GM19438 (cell line): Measurements from ENCODE around the gene CTDP1.
"Not testable (repeated sequence)": the region's sequence is repeated elsewhere in the genome, so short reads cannot be mapped to it uniquely, and the experiment has no call there.

Source experiments
- ATAC-seq: cut with Tn5 transposase; IDR thresholded peaks from one replicate; pipeline ENCODE4 v1.9.1; 2021; ENCODE audit warnings: low read depth; ENCODE audit not compliant: unreplicated experiment

The CTDP1 gene

GRCh38 chr18:79736846-79737245, 57.2 kb downstream of the CTDP1 start:
- ATAC-seq, result no peak

GRCh38 chr18:79737426-79737825, 57.8 kb downstream of the CTDP1 start:
- ATAC-seq, result no peak

- no peak for ATAC-seq
These were observed 58.4 kb downstream of the CTDP1 start for GRCh38 chr18:79738041-79738461.

GRCh38 chr18:79738581-79739439, 59.2 kb downstream of the CTDP1 start:
- ATAC-seq, result no peak

DNA sequence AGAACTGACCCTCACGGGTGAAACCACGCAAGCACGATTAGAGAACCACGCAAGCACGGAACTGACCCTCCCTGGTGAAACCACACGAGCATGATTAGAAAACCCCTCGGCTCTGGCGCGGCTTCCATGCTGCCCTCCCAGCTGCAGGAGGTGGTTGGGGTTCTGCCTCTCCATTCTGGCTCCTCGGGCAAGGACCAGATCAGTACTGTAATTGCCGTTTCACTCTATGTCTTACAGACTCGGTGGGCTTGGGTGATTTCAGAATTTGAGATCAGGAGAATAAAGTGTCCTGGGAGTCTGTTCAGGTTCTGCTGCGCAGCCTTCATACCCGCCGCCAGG, 59.8 kb downstream of the CTDP1 start:
- ATAC-seq, result no peak

DNA sequence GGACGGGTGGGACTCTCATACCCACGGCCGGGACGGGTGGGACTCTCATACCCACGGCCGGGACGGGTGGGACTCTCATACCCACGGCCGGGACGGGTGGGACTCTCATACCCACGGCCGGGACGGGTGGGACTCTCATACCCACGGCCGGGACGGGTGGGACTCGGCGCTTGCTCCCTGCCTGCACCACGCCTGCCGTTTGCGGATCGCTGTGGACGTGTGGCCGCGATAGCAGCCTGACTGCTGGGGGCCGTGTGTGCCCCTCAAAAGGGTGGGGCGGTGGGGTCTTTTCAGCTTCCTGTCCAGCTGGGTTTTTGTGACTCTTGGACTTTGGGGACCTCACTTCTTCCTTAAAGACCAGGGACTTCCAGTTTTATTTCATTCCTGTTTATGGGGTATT, 60.4 kb downstream of the CTDP1 start:
- ATAC-seq, result not testable (repeated sequence)

DNA sequence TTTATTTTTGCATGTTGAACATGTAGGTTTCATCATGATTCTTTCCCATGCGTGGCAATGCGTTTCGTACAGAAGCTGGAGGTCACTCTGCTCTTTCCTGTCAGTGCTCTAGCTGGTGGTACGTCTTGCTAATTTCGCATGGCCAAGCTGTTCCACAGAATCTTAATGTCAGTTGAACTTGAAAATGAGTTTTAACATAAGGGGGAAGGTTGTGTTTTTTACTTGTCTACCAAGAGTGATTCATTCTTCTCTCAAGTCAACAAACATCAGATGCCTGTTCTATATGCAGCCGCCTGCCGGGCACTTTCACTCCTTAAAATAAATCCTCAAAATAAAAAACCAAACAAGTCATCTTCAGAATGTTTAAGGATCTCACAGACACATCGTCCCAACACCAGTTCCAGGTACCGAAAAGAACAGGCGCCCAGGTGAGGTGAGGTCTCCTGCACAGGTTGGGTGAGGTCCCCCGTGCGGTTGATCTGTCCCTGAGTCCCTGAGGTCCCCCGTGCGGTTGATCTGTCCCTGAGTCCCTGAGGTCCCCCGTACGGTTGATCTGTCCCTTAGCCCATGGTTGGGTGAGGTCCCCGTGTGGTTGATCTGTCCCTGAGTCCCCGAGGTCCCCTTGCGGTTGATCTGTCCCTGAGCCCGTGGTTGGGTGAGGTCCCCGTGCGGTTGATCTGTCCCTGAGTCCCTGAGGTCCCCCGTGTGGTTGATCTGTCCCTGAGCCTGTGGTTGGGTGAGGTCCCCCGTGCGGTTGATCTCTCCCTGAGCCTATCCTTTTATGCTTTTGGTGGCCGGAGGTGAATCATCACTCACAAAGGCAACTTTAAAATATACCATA, 61.1 kb downstream of the CTDP1 start:
- ATAC-seq, result no peak

- ATAC-seq, result no peak
These were observed 61.7 kb downstream of the CTDP1 start for GRCh38 chr18:79741362-79741700.

DNA sequence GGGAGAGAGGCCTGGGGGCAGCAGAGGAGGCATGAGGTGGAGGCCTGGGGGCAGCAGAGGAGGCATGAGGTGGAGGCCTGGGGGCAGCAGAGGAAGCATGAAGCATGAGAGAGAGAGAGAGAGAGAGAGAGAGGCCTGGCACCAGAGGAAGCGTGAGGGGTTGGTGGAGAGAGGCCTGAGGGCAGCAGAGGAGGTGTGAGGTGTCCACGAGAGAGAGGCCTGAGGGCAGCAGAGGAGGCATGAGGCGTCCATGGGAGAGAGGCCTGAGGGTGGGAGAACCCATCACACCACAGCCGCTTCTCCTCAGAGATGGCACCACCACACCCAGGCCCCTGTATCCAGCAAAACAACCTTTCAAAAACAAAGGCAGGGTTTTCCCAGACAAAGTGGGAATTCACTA, 62.5 kb downstream of the CTDP1 start:
- ATAC-seq, result no peak

DNA sequence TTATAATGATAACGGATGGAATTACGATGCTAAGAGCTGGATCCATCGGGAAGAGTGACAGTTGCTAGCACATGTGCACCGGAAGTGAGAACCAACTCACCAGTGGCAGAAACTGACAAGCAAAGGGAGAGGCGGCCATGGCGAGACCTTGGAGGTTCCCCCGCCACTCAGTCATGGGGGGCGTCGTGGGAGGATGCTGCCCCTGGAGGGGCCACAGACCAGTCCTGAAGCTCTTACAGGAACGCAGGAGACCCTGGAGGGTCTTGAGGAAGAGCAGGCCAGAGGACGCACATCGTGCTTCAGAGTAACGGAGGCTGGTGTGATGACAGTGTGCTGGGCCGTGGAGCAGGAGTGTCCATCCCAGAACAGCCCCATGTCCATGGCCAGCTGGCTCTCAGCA, 65.0 kb downstream of the CTDP1 start:
- ATAC-seq, result no peak

DNA sequence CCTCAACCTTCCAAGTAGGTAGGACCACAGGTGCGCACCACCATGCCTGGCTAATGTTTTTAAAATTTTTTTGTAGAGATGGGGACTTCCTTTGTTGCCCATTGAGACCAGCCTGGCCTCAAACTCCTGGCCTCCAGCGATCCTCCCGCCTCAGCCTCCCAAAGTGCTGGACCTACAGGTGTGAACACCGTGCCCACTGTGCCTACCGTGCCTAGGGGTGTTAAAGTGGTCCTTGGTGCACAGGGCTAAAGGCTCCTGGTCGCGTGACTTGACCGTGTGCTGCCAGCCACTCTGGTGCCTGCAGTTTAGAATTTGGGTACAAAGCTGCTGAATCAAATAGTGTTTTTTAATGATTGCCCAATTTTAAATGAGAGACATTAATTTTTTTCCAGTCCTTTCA, 67.1 kb downstream of the CTDP1 start:
- ATAC-seq, result no peak

GRCh38 chr18:79747156-79747845, 67.7 kb downstream of the CTDP1 start:
- no peak for ATAC-seq

GRCh38 chr18:79748321-79749180, 68.9 kb downstream of the CTDP1 start:
- ATAC-seq, result no peak

DNA sequence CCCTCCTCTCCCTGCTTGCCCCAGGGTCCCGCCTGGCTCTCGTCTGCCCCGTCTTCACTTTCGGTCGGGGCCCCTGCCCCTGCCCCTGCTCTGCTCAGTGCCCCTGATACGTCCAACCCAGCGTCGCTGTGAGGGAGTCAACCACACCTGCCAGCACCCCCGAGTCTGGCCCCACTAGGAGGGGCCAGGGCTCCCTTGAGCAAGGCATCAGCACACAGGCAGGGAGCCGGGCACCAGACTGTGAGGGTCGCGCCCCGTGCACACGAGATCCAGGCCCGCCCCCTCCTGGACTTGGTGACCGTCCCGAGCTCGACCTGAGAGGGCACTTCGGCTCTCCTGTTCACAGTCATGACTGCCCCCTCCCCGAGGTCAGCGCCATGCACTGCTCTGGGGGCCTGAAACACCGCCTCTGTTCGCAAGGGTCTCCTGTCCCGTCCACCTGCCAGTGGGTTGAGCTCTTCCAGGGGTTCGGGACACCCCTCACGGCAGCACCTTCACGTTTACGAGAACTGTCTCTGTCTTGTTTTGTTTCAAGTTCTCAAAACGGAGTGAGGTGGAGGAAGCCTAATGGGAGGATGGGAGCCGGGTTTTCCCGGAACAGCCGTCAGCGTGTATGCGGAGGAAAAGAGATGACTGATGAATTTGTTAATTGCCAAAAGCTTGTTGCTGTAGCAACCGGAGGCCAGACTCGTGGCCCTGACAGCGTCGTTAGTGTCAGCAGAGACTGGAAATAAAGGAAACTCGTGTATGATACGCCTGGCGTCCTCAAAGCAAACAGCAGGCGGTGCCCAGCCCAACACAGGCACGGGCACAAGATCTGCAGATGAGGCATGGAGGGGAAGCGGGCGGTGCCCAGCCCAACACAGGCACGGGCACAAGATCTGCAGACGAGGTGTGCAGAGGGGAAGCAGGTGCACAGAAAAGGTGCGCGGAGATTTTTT, 69.9 kb downstream of the CTDP1 start:
- no peak for ATAC-seq

GRCh38 chr18:79750980-79751571, 71.5 kb downstream of the CTDP1 start:
- ATAC-seq, result no peak

DNA sequence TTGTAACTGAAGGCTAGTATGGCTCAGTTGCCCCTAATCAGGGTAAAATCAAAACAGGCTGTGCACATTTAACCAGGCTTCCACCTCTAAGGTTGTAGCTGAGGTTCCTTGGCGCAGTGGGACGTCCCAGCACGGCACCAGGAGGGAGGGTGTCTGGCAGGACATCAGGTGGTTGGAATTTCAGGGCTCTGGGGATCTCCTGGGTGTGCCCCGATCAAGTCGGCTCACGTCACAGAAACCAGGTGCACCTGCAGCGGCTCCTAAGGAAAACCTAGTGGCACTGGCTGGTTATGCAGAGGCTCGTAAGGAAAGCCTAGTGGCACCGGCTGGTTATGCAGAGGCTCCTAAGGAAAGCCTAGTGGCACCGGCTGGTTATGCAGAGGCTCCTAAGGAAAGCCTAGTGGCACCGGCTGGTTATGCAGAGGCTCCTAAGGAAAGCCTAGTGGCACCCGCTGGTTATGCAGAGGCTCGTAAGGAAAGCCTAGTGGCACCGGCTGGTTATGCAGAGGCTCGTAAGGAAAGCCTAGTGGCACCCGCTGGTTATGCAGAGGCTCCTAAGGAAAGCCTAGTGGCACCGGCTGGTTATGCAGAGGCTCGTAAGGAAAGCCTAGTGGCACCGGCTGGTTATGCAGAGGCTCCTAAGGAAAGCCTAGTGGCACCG, 72.4 kb downstream of the CTDP1 start:
- ATAC-seq, result not testable (repeated sequence)

DNA sequence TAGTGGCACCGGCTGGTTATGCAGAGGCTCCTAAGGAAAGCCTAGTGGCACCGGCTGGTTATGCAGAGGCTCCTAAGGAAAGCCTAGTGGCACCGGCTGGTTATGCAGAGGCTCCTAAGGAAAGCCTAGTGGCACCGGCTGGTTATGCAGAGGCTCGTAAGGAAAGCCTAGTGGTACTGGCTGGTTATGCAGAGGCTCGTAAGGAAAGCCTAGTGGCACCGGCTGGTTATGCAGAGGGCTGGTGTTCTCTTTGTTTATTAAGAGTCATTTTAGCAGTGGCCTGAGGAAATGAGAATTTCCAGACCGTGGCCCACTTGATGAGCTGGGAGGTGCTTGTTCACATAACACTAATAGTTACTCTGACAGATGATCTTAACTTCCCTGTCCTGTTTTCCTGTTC, 73.3 kb downstream of the CTDP1 start:
- ATAC-seq, result not testable (repeated sequence)

DNA sequence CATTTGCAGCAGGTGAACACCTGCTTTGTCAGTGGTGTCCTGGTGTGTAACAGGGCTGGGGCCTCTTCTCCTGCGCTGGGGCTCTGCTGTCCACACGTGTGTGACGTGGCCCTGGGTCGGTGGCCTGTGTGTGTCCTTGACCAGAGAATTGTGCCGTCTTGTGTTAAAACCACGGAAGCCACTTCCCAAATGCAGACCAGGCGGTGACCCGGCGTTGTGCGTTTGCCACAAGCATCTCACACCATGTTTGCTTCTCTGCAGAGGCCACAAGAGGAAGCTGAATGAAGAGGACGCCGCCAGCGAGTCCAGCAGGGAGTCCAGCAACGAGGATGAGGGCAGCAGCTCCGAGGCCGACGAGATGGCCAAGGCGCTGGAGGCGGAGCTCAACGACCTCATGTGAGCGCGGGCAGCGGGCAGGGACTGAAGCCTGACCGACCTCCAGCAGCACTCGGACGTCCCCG, 73.8 kb downstream of the CTDP1 start:
- ATAC-seq, result no peak
